Stimulated activated naive CD4-positive, alpha-beta T cell treated with Interleukin-2 at 50 U/mL for 16 hours (primary cell): Measurements from ENCODE around the gene CLDN4.
A peak's percentile ranks its signal among the peaks of the same experiment; 100 is the strongest.
"Not testable (repeated sequence)": the region's sequence is repeated elsewhere in the genome, so short reads cannot be mapped to it uniquely, and the experiment has no call there.

ENCODE experiments used
- DNase-seq: peaks from one replicate; lab custom pipeline; 2025; lab: John Stamatoyannopoulos, UW

CLDN4 gene

DNA sequence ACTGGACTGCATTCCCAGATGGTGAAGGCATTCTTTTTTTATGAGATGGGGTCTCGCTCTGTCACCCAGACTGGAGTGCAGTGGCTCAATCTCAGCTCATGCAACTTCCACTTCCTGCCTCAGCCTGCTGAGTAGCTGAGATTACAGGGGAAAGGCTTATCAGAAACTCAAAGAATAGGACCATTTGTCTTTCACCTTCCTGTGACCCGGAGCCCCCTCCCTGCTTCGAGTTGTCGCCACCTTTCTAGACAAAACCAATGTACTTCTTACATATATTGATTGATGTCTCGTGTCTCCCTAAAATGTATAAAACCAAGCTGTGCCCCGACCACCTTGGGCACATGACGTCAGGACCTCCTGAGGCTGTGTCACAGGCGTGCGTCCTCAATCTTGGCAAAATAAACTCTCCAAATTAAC, 13.3 kb downstream of the CLDN4 start:
- DNase-seq, result no peak

DNA sequence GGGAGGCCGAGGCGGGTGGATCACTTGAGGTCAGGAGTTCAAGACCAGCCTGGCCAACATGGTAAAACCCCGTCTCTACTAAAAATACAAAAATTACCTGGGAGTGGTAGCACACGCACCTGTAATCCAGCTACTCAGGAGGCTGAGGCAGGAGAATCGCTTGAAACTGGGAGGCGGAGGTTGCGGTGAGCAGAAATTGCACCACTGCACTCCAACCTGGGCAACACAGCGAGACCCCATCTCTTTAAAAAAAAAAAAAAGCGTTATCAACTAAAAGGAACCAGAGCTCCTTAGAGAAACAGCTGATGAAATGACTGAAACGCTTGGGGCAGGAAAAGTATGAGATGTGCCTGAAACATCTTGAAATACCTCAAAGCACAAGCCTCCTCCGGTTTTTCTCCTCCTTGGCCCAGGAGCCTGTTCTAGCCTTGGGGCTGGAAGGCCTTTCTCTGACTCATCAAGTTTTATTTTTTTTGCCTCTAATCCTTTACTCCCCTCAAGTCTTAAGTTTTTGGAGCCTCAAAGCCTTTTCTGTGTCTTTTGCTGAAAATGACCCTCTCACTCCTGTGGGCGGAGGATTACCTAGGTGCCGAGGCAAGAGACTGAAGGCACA, 14.2 kb downstream of the CLDN4 start:
- DNase-seq, result no peak

- not testable (repeated sequence) for DNase-seq
Observed at GRCh38 chr7:73845701-73846195, 15.0 kb downstream of the CLDN4 start.

DNA sequence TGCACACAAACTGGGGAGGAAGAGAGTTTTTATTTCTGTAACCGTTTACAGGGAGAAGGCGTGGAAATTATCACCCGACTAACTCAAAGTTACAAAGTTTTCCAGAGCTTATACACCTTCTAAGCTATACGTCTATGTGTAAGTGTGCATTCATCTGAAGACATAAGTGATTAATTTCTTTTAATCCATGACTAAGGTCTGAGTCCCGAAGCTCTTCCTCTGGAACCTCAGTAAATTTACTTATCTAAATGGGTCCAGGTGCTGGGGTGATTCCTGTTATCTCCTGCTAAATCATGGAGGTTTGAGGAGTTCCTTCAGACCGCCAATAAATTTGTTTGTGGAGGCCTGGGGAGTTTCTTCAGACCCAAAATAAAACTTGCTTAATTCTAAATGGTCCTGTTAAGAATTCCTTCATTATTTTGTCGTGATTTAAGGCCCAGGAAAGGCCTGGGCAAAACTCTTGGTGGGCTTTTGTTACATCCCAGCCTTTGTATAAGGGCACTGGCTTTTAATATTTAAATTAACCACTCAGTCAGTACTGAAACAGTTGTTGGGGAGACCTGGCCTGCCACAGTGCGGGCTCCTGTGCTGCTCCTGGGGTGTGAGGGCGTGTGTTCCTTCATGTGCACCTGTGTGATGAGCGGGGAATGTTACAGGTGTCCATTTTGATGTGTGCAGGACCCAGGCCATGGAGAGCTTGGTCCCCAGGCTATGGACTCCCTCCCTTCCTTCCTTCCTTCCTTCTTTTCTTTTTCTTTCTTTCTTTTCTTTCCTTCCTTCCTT, 17.3 kb downstream of the CLDN4 start:
- DNase-seq, result no peak

GRCh38 chr7:73850781-73851207, 20.0 kb downstream of the CLDN4 start:
- DNase-seq, result no peak

- peak; percentile 19 for DNase-seq
Observed at GRCh38 chr7:73851410-73852338, 20.9 kb downstream of the CLDN4 start.

GRCh38 chr7:73852500-73852899, 21.7 kb downstream of the CLDN4 start:
- DNase-seq, result no peak

- DNase-seq, result no peak
Observed at GRCh38 chr7:73856941-73857340, 26.1 kb downstream of the CLDN4 start.

DNA sequence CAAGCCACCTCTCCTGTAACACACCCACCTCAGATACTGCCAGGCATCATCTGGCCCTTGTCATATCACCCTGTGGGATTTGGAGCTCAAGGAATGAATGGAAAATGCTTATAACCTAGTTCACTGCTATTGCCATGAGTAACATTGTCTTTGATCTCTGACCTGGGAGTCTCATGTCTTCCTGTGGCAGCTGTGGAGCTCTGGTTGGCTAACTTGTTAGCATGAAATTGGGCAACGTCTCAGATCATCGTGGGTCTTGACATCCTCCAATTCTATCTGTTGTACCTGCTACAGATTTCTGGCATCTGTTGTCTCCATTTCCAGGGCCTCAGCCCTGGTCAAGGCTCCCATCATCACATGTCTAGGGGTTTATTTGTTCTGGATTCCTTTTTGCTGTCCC, 28.0 kb downstream of the CLDN4 start:
- DNase-seq, result no peak

- no peak for DNase-seq
Observed at GRCh38 chr7:73860859-73861258, 30.1 kb downstream of the CLDN4 start, which contains the start of gene TMEM270. TMEM270 (plus strand) TSS chr7:73861159; CDS start chr7:73861195, 36 bp downstream.

DNA sequence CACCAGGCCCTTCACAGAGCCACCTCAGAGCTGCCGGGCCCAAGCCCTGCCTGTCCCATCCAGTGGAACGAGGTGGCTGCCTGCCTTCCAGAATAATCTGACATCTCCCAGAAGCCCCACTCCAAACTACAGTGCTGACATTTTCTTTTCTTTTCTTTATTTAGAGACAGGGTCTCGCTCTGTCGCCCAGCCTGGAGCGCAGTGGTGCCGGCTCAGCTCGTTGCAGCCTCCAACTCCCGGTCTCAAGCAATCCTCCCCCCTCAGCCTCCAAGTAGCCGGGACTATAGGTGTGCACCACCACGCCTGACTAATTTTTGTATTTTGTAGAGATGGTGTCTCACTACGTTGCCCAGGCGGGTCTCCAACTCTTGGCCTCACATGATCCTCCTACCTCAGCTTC, 30.5 kb downstream of the CLDN4 start:
- DNase-seq, result no peak

GRCh38 chr7:73864981-73865711, 34.4 kb downstream of the CLDN4 start:
- no peak for DNase-seq

DNA sequence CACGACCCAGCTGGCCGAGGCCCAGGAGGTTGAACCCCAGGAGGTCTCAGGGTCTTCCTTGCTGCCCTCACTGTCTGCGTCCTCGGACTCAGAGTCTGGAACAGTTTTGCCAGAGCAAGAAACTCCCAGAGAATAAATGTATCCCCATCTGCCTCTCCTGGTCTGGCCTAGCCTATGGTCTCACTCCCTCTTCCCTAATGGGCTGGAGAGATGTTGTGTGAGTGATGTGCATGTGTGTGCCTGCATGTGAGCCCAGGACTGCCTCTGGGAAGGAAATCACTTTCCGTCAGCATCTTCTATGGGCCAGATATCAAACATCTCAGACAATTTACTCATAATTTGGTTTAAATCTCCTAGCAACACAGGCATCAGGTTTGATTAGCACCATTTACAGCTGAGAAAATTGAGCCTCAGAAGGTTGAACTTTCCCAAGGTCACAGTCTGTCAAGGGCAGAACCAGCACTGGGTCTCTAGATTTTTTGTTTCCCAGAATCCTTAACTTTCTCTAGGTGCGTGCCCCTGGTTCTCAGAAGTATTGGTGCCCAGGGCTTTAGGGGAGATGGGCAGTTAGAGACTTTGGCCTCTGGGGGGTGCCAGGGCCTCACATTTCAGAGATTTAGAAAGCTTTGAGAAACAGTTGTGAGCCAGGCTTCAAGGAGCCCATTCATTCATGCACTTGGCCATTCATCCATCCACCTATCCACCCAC, 35.1 kb downstream of the CLDN4 start:
- no peak for DNase-seq

GRCh38 chr7:73866446-73866767, 35.6 kb downstream of the CLDN4 start:
- no peak for DNase-seq

- DNase-seq, result no peak
Observed at GRCh38 chr7:73869011-73869798, 38.4 kb downstream of the CLDN4 start.

DNA sequence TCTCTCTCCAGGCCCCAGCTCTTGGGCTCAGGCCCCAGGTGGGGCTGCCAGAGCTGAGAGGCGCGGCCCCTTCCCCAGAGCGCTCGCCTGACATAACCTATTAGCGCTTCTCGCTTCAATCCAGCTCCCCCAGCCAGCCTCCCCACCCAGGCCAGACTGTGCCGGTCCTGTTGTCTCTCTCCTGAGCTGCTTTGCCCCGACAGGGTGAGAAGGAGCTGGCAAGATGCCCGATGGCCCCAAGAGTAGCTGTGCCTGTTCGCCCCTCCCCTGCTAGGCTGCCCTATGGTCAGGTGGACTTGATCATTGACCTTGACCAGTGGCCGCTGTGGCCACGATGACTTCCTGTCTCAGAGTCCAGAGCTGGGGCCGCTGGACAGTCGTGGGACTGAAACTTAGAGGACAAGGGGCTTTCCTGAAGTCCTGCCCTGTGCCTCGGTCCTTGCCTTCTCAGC, 39.3 kb downstream of the CLDN4 start:
- no peak for DNase-seq

DNA sequence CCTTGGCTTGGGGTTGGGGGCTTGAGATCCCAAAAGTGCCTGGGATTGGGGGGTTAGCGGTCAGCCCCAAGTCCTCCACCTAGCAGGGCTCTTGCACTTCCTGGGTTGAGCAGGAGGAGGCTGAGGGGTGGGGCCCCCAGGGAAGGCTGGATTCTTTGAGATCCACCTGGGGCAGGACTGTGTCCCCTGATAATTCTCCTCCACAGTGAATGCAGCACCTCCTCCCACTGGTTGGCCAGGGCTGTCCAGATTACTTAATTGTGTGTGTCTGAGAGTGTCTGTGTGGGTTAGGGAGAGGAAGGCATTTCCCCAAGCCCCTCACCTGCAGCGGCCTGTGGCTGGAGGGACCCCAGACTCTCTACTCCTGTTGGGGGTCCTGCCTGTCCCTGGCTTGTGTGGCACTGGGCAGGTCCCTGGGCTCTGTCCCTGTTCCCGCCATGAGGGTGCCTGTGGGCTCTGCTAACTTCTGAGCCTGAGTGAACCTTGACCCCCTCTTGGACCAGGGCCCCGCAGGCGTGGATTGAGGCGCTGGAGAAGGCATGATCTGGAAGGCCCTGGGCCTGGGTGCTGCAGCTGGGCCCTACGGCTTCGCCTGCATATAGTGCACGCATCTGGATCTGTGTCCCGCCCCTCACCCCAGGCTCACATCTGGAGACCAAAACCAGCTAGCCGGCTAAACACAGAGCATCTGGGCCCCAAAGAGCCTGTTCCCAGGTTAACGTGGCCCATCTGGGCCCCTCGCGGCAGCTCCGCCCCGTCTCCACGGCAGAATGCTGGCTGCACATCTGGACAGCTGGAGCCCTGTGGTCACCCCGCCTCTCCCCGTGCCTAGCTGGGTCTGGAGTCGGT, 40.6 kb downstream of the CLDN4 start:
- DNase-seq, result no peak

DNA sequence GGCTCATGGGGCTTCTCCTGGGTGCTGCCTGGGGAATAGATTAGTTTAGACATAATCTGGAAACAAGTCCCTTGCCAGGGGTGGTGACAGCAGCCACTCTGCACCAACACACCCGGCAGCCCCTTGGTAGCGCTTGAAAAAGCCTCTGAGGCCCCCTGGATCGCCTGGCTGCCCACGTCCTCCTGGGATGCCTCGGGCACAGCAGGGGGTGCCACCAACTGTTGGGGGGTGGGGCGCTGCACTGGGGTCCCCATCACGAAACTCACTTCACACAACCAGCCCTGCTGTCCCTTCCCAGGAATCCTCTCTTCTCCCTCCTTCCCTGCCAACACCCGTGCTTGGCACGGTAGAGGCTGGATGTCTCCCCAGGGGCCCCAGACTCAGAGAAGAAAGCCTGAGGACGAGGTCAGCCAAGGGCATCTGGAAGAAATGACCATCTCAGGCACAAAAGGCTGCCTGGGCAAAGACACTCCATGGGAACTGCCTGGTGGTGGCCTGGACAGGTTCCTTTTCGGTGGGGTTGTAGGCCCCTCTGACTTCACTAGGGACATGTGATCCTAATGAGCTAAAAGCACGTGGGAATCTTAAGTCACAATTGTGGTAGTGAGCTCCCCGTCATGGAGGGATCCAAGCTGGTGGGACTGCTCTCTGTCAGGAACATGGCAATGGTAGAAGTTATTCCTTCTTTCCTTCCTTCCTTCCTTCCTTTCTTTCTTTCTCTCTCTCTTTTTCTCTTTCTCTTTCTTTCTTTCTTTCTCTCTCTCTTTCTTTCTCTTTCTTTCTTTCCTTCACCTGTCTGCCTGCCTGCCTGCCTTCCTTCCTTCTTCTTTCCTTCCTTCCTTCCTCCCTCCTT, 41.5 kb downstream of the CLDN4 start:
- DNase-seq, result no peak
